H1 (cell line): Measurements from ENCODE around the gene POLA1. TPM values are rescaled to one million over a fixed set of nuclear protein-coding genes. Genes with fewer than 3 reads are reported as not detected.

Source experiments
- CEBPB ChIP-seq: IDR thresholded peaks from 2 replicates; pipeline ENCODE4 v1.6.1; 2012; ENCODE audit warnings: low read depth, low read length
- CHD1 ChIP-seq: IDR thresholded peaks from 2 replicates; pipeline ENCODE4 v1.6.1; 2012; ENCODE audit warnings: low read depth, low read length, improper control_type of control experiment
- CTBP2 ChIP-seq: IDR thresholded peaks from 2 replicates; pipeline ENCODE4 v1.7.0; 2011; ENCODE audit warnings: borderline replicate concordance, mild to moderate bottlenecking, moderate library complexity, mixed read lengths, low read length; ENCODE audit not compliant: insufficient read depth, insufficient read length
- KDM1A ChIP-seq: fragments of 200-600, 300-600 bp; sonication (generic); IDR thresholded peaks from 2 replicates; pipeline ENCODE4 v1.7.1; 2016; ENCODE audit warnings: mild to moderate bottlenecking, low read length, borderline replicate concordance
- POLR2AphosphoS5 ChIP-seq: IDR thresholded peaks from 2 replicates; pipeline ENCODE4 v1.6.1; 2011; ENCODE audit warnings: low read depth, low read length
- SP4 ChIP-seq: IDR thresholded peaks from 2 replicates; pipeline ENCODE4 v1.6.1; 2012; ENCODE audit warnings: low read length, inconsistent platforms
- YY1 ChIP-seq: IDR thresholded peaks from 2 replicates; pipeline ENCODE4 v1.6.1; 2011; ENCODE audit warnings: low read depth, mild to moderate bottlenecking, low read length
- polyA plus RNA-seq, 7 experiments: library from polyadenylated mRNA; depleted of rRNA in 3 of 7; stranded (reverse) in 5 of 7; unstranded in 2 of 7; fragments of >200 nt in 5 of 7; fragments of 200-250 nt in 2 of 7; gene quantifications; 1 replicate in 5 of 7; 2 replicates in 1 of 7; 4 replicates in 1 of 7; pipeline versions ENCODE4 v1.2.1 to v1.2.3, GENCODE V29; 2011 to 2013; ENCODE audit warnings: missing spikeins in 2 of 7, mixed read lengths in 2 of 7
- total RNA-seq: library from RNA; stranded (reverse); fragmentation: NEBNext Ultra II Directional; extraction: Animal tissue kit (Norgen Biotek cat#: 25700); gene quantifications from 2 replicates; pipeline ENCODE4 v1.2.1, GENCODE V29; 2021

Gene POLA1
- total and polyA plus RNA-seq, 2 of the 8 experiments (the other 6 are each of a cell fraction or from before 2014, with no cell fraction given) = 5.6 to 34.9 TPM

DNA sequence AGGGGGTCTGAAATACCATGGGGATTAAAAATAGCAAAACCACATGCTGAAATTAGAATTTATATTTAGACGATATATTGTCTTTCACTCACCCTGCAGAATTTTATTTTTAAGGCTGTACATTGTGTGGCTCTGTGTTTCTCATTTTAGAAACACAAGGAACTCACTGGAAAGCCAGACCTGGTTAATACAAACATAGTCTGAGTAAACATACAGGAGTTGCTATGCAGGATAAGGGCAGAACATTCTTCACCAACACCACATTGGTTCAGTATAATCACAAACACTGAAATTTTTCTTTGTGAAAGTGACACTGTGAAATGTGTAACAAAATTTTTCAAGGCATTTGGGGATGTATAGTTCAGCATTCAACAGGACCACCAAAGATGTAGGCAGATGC lies 206.5 kb downstream of the POLA1 start (continued):
- TF ChIP-seq CEBPB (no peak), SP4 (no peak), CHD1 (no peak), YY1 (no peak), CTBP2 (no peak), POLR2AphosphoS5 (no peak), KDM1A (no peak)
